ENCODE results near the gene MCC.

The MCC gene

GRCh38 chr5:113062869-113063508 lies 425.3 kb downstream of the MCC start:
- H3K4me3 ChIP-seq (ENCODE audit: low read length) = no peak overlapping the region
- no peak for DNase-seq (ENCODE audit: low read depth)
- no peak for TF ChIP-seq CTCF (conservative IDR thresholded peaks at IDR 0.05; ENCODE audit: low read length)

- H3K4me3 ChIP-seq (ENCODE audit: low read length) = no peak overlapping the region
- peak; percentile 76 for DNase-seq (ENCODE audit: low read depth)
- TF ChIP-seq CTCF (conservative IDR thresholded peaks at IDR 0.05; ENCODE audit: low read length) = no peak
Observed at GRCh38 chr5:113061846-113062780, 426.1 kb downstream of the MCC start.

GRCh38 chr5:113060408-113061025 lies 427.7 kb downstream of the MCC start:
- no peak overlapping the region for H3K4me3 ChIP-seq (ENCODE audit: low read length)
- TF ChIP-seq CTCF (conservative IDR thresholded peaks at IDR 0.05; ENCODE audit: low read length) = no peak
- DNase-seq (ENCODE audit: low read depth) = no peak

- peak; percentile 88 for DNase-seq (ENCODE audit: low read depth)
- H3K4me3 ChIP-seq (ENCODE audit: low read length) = no peak overlapping the region
- no peak for TF ChIP-seq CTCF (conservative IDR thresholded peaks at IDR 0.05; ENCODE audit: low read length)
Observed at GRCh38 chr5:113059232-113060040, 428.8 kb downstream of the MCC start.

GRCh38 chr5:113058706-113059226 lies 429.5 kb downstream of the MCC start:
- no peak overlapping the region for H3K4me3 ChIP-seq (ENCODE audit: low read length)
- DNase-seq (ENCODE audit: low read depth) = no peak
- no peak for TF ChIP-seq CTCF (conservative IDR thresholded peaks at IDR 0.05; ENCODE audit: low read length)

- H3K4me3 ChIP-seq (ENCODE audit: low read length) = no peak overlapping the region
Observed at GRCh38 chr5:113058269-113058668, 430.0 kb downstream of the MCC start.

More at GRCh38 chr5:113058269-113058668, 430.0 kb downstream of the MCC start:
- no peak for TF ChIP-seq CTCF (conservative IDR thresholded peaks at IDR 0.05; ENCODE audit: low read length)
- DNase-seq (ENCODE audit: low read depth) = no peak

Measured in AG10803 (cell line).